Mesenchymal stem cell (in vitro differentiated cells and primary cell): ENCODE results near the gene GMPPA.

ENCODE experiments used
- DNase-seq: peaks from one replicate; pipeline ENCODE4 v3.0.0-alpha.2; 2013
- H2AFZ ChIP-seq: one replicate; pipeline ENCODE4 v1.6.1; 2013; ENCODE audit warnings: low read depth, mild to moderate bottlenecking, control low read depth, inconsistent platforms, low read length, moderate library complexity
- H2AK5ac ChIP-seq: 2 replicates; pipeline ENCODE4 v1.6.1; 2013; ENCODE audit warnings: low read length, moderate library complexity, mild to moderate bottlenecking, inconsistent platforms; ENCODE audit not compliant: severe bottlenecking
- H2BK120ac ChIP-seq: one replicate; pipeline ENCODE4 v1.6.1; 2013; ENCODE audit warnings: low read depth, mild to moderate bottlenecking, inconsistent platforms, low read length, moderate library complexity
- H2BK12ac ChIP-seq, 2 experiments: one replicate each; pipeline ENCODE4 v1.6.1; 2013; ENCODE audit warnings: inconsistent platforms in 2 of 2, low read length in 2 of 2, mild to moderate bottlenecking in 2 of 2, moderate library complexity in 2 of 2, control low read depth in 1 of 2
- H2BK15ac ChIP-seq: one replicate; pipeline ENCODE4 v1.6.1; 2013; ENCODE audit warnings: mild to moderate bottlenecking, low read depth, inconsistent platforms; ENCODE audit not compliant: poor library complexity, severe bottlenecking
- H2BK5ac ChIP-seq: 2 replicates; pipeline ENCODE4 v1.6.1; 2013; ENCODE audit warnings: low read depth, mild to moderate bottlenecking, low read length, control low read depth, inconsistent platforms; ENCODE audit not compliant: poor library complexity, severe bottlenecking
- H3K14ac ChIP-seq, 2 experiments: one replicate each; pipeline ENCODE4 v1.6.1; 2013; ENCODE audit warnings: inconsistent platforms in 2 of 2, low read length in 2 of 2, control low read depth in 1 of 2, mild to moderate bottlenecking in 1 of 2, moderate library complexity in 1 of 2
- H3K18ac ChIP-seq, 2 experiments: one replicate each; pipeline ENCODE4 v1.6.1; 2013; ENCODE audit warnings: inconsistent platforms in 2 of 2, low read length in 2 of 2, control low read depth in 1 of 2, low read depth in 1 of 2, mild to moderate bottlenecking in 1 of 2
- H3K23ac ChIP-seq, 2 experiments: one replicate each; pipeline ENCODE4 v1.6.1; 2013; ENCODE audit warnings: inconsistent platforms in 2 of 2, low read length in 2 of 2, mild to moderate bottlenecking in 2 of 2, moderate library complexity in 2 of 2, control low read depth in 1 of 2
- H3K27ac ChIP-seq: 2 replicates; pipeline ENCODE4 v1.5.1; 2013; ENCODE audit warnings: mild to moderate bottlenecking, moderate library complexity, low read length, control low read depth, inconsistent platforms; ENCODE audit not compliant: poor library complexity, severe bottlenecking
- H3K27me3 ChIP-seq, 2 experiments: 2 replicates each; pipeline versions ENCODE4 v1.6.1 to v1.7.0; 2013; ENCODE audit warnings: low read length in 2 of 2, mild to moderate bottlenecking in 2 of 2, moderate library complexity in 2 of 2, control low read depth in 1 of 2, inconsistent platforms in 1 of 2; ENCODE audit not compliant: control insufficient read depth in 1 of 2, insufficient read depth in 1 of 2
- H3K36me3 ChIP-seq, 2 experiments: 2 replicates each; pipeline versions ENCODE4 v1.6.1 to v1.7.0; 2013; ENCODE audit warnings: low read length in 2 of 2, control low read depth in 1 of 2, inconsistent platforms in 1 of 2, low read depth in 1 of 2, mild to moderate bottlenecking in 1 of 2; ENCODE audit not compliant: insufficient read depth in 2 of 2, control insufficient read depth in 1 of 2
- H3K4ac ChIP-seq, 2 experiments: one replicate each; pipeline ENCODE4 v1.6.1; 2013; ENCODE audit warnings: inconsistent platforms in 2 of 2, low read length in 2 of 2, mild to moderate bottlenecking in 2 of 2, moderate library complexity in 2 of 2, control low read depth in 1 of 2, low read depth in 1 of 2
- H3K4me1 ChIP-seq: 2 replicates; pipeline ENCODE4 v1.6.1; 2013; ENCODE audit warnings: low read depth, low read length, control low read depth; ENCODE audit not compliant: control insufficient read depth, insufficient read depth
- H3K4me2 ChIP-seq: 2 replicates; pipeline ENCODE4 v1.6.1; 2013; ENCODE audit warnings: low read length, mild to moderate bottlenecking, inconsistent platforms; ENCODE audit not compliant: poor library complexity, severe bottlenecking
- H3K4me3 ChIP-seq, 2 experiments: 2 replicates each; pipeline versions ENCODE4 v1.5.1 to v1.7.0; 2013; ENCODE audit warnings: low read length in 2 of 2, mild to moderate bottlenecking in 2 of 2, control low read depth in 1 of 2, low read depth in 1 of 2; ENCODE audit not compliant: insufficient read depth in 1 of 2
- H3K79me1 ChIP-seq: replicated peaks from 2 replicates; pipeline ENCODE4 v1.6.1; 2013; ENCODE audit warnings: mild to moderate bottlenecking, control low read depth, low read length, inconsistent platforms; ENCODE audit not compliant: poor library complexity, severe bottlenecking
- H3K9ac ChIP-seq: 2 replicates; pipeline ENCODE4 v1.7.0; 2013; ENCODE audit warnings: mild to moderate bottlenecking, low read length, moderate library complexity
- H3K9me3 ChIP-seq: 2 replicates; pipeline ENCODE4 v1.7.0; 2013; ENCODE audit warnings: mild to moderate bottlenecking, low read length; ENCODE audit not compliant: control insufficient read depth
- H4K8ac ChIP-seq: one replicate; pipeline ENCODE4 v1.6.1; 2013; ENCODE audit warnings: inconsistent platforms, mild to moderate bottlenecking, low read length, moderate library complexity
- H4K91ac ChIP-seq: one replicate; pipeline ENCODE4 v1.6.1; 2013; ENCODE audit warnings: mild to moderate bottlenecking, low read length, inconsistent platforms
- WGBS: methylation state at CpG from one replicate; pipeline ENCODE4 v1.1.7; 2013; ENCODE audit warnings: mixed read lengths; 5-methylcytosine and 5-hydroxymethylcytosine counted together

GMPPA gene

GRCh38 chr2:219452361-219453317, 46.1 kb upstream of the GMPPA start:
- H3K27me3 ChIP-seq = no peaks in the 10 kb centered on the region
- H2AFZ ChIP-seq = no peak overlapping the region
- peaks cover 62 to 65% of the 10 kb centered on the region in 2 experiments for H3K36me3 ChIP-seq
- H3K79me1 ChIP-seq = peaks cover 25% of the 10 kb centered on the region
- peak overlapping the region; percentile 52 to 94 for H2BK12ac ChIP-seq
- peak overlapping the region in 1 of 2 experiments; percentile 64 for H3K4me3 ChIP-seq
- peak; percentile 91 for DNase-seq
- 61% methylated on average over 21 of the region's 23 CpGs for WGBS
- peak overlapping the region; percentile 47 to 93 for H3K18ac ChIP-seq
- H2BK15ac ChIP-seq = peak overlapping the region; percentile 87
- peak overlapping the region in 1 of 2 experiments; percentile 53 for H3K14ac ChIP-seq
- peak overlapping the region; percentile 50 to 87 for H3K4ac ChIP-seq
- peak overlapping the region; percentile 93 for H3K27ac ChIP-seq
- H3K4me2 ChIP-seq = no peak overlapping the region
- H2AK5ac ChIP-seq = peak overlapping the region; percentile 88
- peak overlapping the region; percentile 60 for H4K91ac ChIP-seq
- peak overlapping the region; percentile 63 for H4K8ac ChIP-seq
- peak overlapping the region; percentile 92 for H2BK5ac ChIP-seq
- H2BK120ac ChIP-seq = peak overlapping the region; percentile 1
- H3K4me1 ChIP-seq = peaks cover 35% of the 10 kb centered on the region
- no peak overlapping the region for H3K23ac ChIP-seq
- H3K9me3 ChIP-seq = no peaks in the 10 kb centered on the region
- H3K9ac ChIP-seq = peak overlapping the region; percentile 89

- peak overlapping the region; percentile 97 for H2AK5ac ChIP-seq
- H2BK5ac ChIP-seq = peak overlapping the region; percentile 92
- H3K18ac ChIP-seq = peak overlapping the region; percentile 65 to 93
- H3K79me1 ChIP-seq = peaks cover 19% of the 10 kb centered on the region
- H3K4me2 ChIP-seq = peak overlapping the region; percentile 1
- H3K4me1 ChIP-seq = peaks cover 39% of the 10 kb centered on the region
- H3K27me3 ChIP-seq = no peaks in the 10 kb centered on the region
- H3K4ac ChIP-seq = peak overlapping the region; percentile 56 to 96
- H2BK15ac ChIP-seq = peak overlapping the region; percentile 98
- H4K8ac ChIP-seq = peak overlapping the region; percentile 57
- H3K27ac ChIP-seq = peak overlapping the region; percentile 93
- peak overlapping the region; percentile 85 for H2BK120ac ChIP-seq
- peaks cover 53 to 72% of the 10 kb centered on the region in 2 experiments for H3K36me3 ChIP-seq
- peak overlapping the region in 1 of 2 experiments; percentile 64 for H3K4me3 ChIP-seq
- peak overlapping the region; percentile 85 to 94 for H2BK12ac ChIP-seq
- 91% methylated on average over 7 of the region's 10 CpGs for WGBS
- H3K9ac ChIP-seq = peak overlapping the region; percentile 89
- peak; percentile 60 for DNase-seq
- no peak overlapping the region for H2AFZ ChIP-seq
- H4K91ac ChIP-seq = peak overlapping the region; percentile 85
- peak overlapping the region in 1 of 2 experiments; percentile 83 for H3K14ac ChIP-seq
- no peak overlapping the region for H3K23ac ChIP-seq
- H3K9me3 ChIP-seq = no peaks in the 10 kb centered on the region
These were observed 44.8 kb upstream of the GMPPA start for GRCh38 chr2:219453671-219454590.

GRCh38 chr2:219455581-219455980, 43.1 kb upstream of the GMPPA start:
- Histone ChIP-seq H3K27me3 (no peaks in the 10 kb centered on the region), H2BK12ac (no peak overlapping the region), H3K14ac (no peak overlapping the region), H3K4me1 (peaks cover 54% of the 10 kb centered on the region), H2AFZ (no peak overlapping the region), H4K8ac (no peak overlapping the region), H3K4me3 (no peak overlapping the region), H4K91ac (no peak overlapping the region), H3K18ac (no peak overlapping the region), H3K23ac (no peak overlapping the region), H3K4ac (no peak overlapping the region), H3K79me1 (peaks cover 18% of the 10 kb centered on the region), H3K36me3 (peaks cover 41 to 64% of the 10 kb centered on the region in 2 experiments), H3K9ac (no peak overlapping the region), H3K4me2 (no peak overlapping the region), H2BK15ac (no peak overlapping the region), H3K9me3 (no peaks in the 10 kb centered on the region), H2BK120ac (no peak overlapping the region), H3K27ac (no peak overlapping the region), H2BK5ac (no peak overlapping the region), H2AK5ac (peak overlapping the region; percentile 33)
- no peak for DNase-seq
- 67% methylated on average over 1 of the region's 6 CpGs for WGBS
